Activated B cell treated with CpG ODN at 0.5 μM for 24 hours (primary cell): ENCODE results near the gene LRRN3. TPM values are rescaled to one million over a fixed set of nuclear protein-coding genes. Genes with fewer than 3 reads are reported as not detected.

Experiments
- ATAC-seq: fragments of 200-7000 bp; cut with Tn5 transposase; one replicate; pipeline ENCODE4 v1.10.0; 2021; ENCODE audit warnings: low read depth, mild to moderate bottlenecking, moderate library complexity
- CTCF ChIA-PET: fragments of 350-600 bp; sonication (Branson Sonifier 250); formaldehyde crosslinking; loops from one replicate; lab custom pipeline; 2021; ENCODE audit warnings: antibody characterized with exemption; lab: Charles Lee
- POLR2A ChIA-PET: fragments of 350-600 bp; sonication (Branson Sonifier 250); formaldehyde crosslinking; loops from one replicate; lab custom pipeline; 2021; ENCODE audit warnings: antibody characterized with exemption; lab: Charles Lee
- DNase-seq: peaks from one replicate; pipeline ENCODE4 v3.0.0; 2022
- H3K27ac Mint-ChIP-seq: one replicate; pipeline ENCODE4 v1.8.0; 2020; ENCODE audit warnings: mixed read lengths
- H3K27me3 Mint-ChIP-seq: one replicate; pipeline ENCODE4 v1.8.0; 2021; ENCODE audit warnings: mixed read lengths
- H3K36me3 Mint-ChIP-seq: one replicate; pipeline ENCODE4 v1.8.0; 2021; ENCODE audit warnings: low read depth, mixed read lengths
- H3K4me1 Mint-ChIP-seq: one replicate; pipeline ENCODE4 v1.8.0; 2021; ENCODE audit warnings: mixed read lengths
- H3K4me3 Mint-ChIP-seq: one replicate; pipeline ENCODE4 v1.8.0; 2020; ENCODE audit warnings: mild to moderate bottlenecking, mixed read lengths
- H3K9me3 Mint-ChIP-seq: one replicate; pipeline ENCODE4 v1.8.0; 2020; ENCODE audit warnings: mixed read lengths
- CTCF ChIP-seq: fragments of 200-600 bp; IDR thresholded peaks from one replicate; pipeline ENCODE4 v1.8.0; 2022; ENCODE audit warnings: antibody characterized with exemption, mild to moderate bottlenecking
- intact Hi-C: fragments of 100-400 bp; cut with micrococcal nuclease; formaldehyde crosslinking; loops from one replicate; pipeline ENCODE4 v1.15.1; 2024
- total RNA-seq: library from RNA; stranded (reverse); gene quantifications from 2 replicates; pipeline ENCODE4 v1.2.3, GENCODE V29; 2022

The LRRN3 gene
- total RNA-seq, 1 donor from 2014 or later, result not detected

- POLR2A ChIA-PET, result no interaction called here
- intact Hi-C loops, result no loop called here
Observed at GRCh38 chr7:111174510-111174909, 83.6 kb downstream of the LRRN3 start.

More at GRCh38 chr7:111174510-111174909, 83.6 kb downstream of the LRRN3 start:
- Mint-ChIP-seq H3K27me3 (no peaks in the 10 kb centered on the region), H3K9me3 (no peaks in the 10 kb centered on the region), H3K4me1 (no peaks in the 10 kb centered on the region), H3K36me3 (no peaks in the 10 kb centered on the region), H3K27ac (no peak overlapping the region), H3K4me3 (no peak overlapping the region)
- CTCF ChIA-PET, result no interaction called here
- DNase-seq, result no peak
- no peak for ATAC-seq
- TF ChIP-seq CTCF, result no peak
